ENCODE data around the gene CDH4.
"Not testable (repeated sequence)": the region's sequence is repeated elsewhere in the genome, so short reads cannot be mapped to it uniquely, and the experiment has no call there.

CDH4 gene

GRCh38 chr20:61451009-61451408 lies 198.9 kb downstream of the CDH4 start:
- no peak overlapping the region for H3K4me2 ChIP-seq (ENCODE audit: insufficient read depth, low read length)
- ATAC-seq (ENCODE audit: insufficient read depth, low read depth) = no peak
- no peak overlapping the region for H3K9ac ChIP-seq (ENCODE audit: low read depth, low read length)
- H3K36me3 ChIP-seq (ENCODE audit: insufficient read depth, low read length) = no peaks in the 10 kb centered on the region
- TF ChIP-seq CTCF (IDR thresholded peaks at IDR 0.05; ENCODE audit: borderline replicate concordance, extremely low read depth, low read length, poor library complexity, severe bottlenecking) (no peak), EZH2 (IDR thresholded peaks at IDR 0.05; ENCODE audit: borderline replicate concordance, low read depth, low read length, severe bottlenecking) (no peak)
- H3K79me2 ChIP-seq (ENCODE audit: insufficient read depth, low read length) = no peaks in the 10 kb centered on the region
- no peak overlapping the region for H3K27ac ChIP-seq (ENCODE audit: low read length)
- H2AFZ ChIP-seq (ENCODE audit: low read depth, low read length) = no peak overlapping the region
- H3K4me1 ChIP-seq (ENCODE audit: insufficient read depth, low read length) = no peaks in the 10 kb centered on the region
- no peaks in the 10 kb centered on the region for H4K20me1 ChIP-seq (ENCODE audit: insufficient read depth, low read length)
- DNase-seq = no peak
- peaks cover 9% of the 10 kb centered on the region for H3K27me3 ChIP-seq (ENCODE audit: insufficient read depth, low read length, poor library complexity)
- no peak overlapping the region for H3K4me3 ChIP-seq (ENCODE audit: low read depth in 1 of 2, low read length in 2 of 2)
- no peaks in the 10 kb centered on the region for H3K9me3 ChIP-seq (ENCODE audit: insufficient read depth, low read length, severe bottlenecking)

- Histone ChIP-seq H3K36me3 (ENCODE audit: insufficient read depth, low read length) (no peaks in the 10 kb centered on the region), H3K27me3 (ENCODE audit: insufficient read depth, low read length, poor library complexity) (peaks cover 9% of the 10 kb centered on the region), H3K4me3 (ENCODE audit: low read depth in 1 of 2, low read length in 2 of 2) (no peak overlapping the region), H3K9ac (ENCODE audit: low read depth, low read length) (no peak overlapping the region), H4K20me1 (ENCODE audit: insufficient read depth, low read length) (no peaks in the 10 kb centered on the region), H3K4me2 (ENCODE audit: insufficient read depth, low read length) (no peak overlapping the region), H3K79me2 (ENCODE audit: insufficient read depth, low read length) (no peaks in the 10 kb centered on the region), H3K9me3 (ENCODE audit: insufficient read depth, low read length, severe bottlenecking) (no peaks in the 10 kb centered on the region), H3K4me1 (ENCODE audit: insufficient read depth, low read length) (no peaks in the 10 kb centered on the region), H2AFZ (ENCODE audit: low read depth, low read length) (no peak overlapping the region), H3K27ac (ENCODE audit: low read length) (no peak overlapping the region)
- ATAC-seq (ENCODE audit: insufficient read depth, low read depth) (no peak), DNase-seq (no peak)
- no peak for TF ChIP-seq CTCF (IDR thresholded peaks at IDR 0.05; ENCODE audit: borderline replicate concordance, extremely low read depth, low read length, poor library complexity, severe bottlenecking)
- no peak for TF ChIP-seq EZH2 (IDR thresholded peaks at IDR 0.05; ENCODE audit: borderline replicate concordance, low read depth, low read length, severe bottlenecking)
Measured at GRCh38 chr20:61451953-61452352, 199.9 kb downstream of the CDH4 start.

DNA sequence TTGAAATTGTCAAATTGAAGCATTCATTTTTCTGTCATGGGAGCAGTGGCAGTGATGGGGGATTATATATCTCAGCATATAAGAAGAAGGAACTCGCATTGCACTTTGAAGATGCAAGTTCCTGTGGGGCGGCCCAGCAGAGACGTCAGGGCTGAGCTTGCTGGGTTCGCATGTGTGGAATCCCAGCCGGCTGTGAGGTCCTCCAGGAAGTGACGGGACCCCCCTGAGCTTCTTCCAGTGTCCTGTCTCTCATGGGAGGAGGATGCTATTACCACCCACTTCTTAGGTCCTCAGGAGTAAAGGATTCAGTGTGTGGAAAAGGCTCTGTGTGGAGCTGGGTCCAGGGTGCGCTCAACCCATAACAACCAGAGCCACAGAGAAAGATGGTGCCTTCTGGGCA lies 201.2 kb downstream of the CDH4 start:
- no peak overlapping the region for H3K9ac ChIP-seq (ENCODE audit: low read depth, low read length)
- H3K36me3 ChIP-seq (ENCODE audit: insufficient read depth, low read length) = no peaks in the 10 kb centered on the region
- no peak overlapping the region for H2AFZ ChIP-seq (ENCODE audit: low read depth, low read length)
- no peaks in the 10 kb centered on the region for H3K4me1 ChIP-seq (ENCODE audit: insufficient read depth, low read length)
- H3K9me3 ChIP-seq (ENCODE audit: insufficient read depth, low read length, severe bottlenecking) = no peaks in the 10 kb centered on the region
- ATAC-seq (ENCODE audit: insufficient read depth, low read depth) = no peak
- peaks cover 9% of the 10 kb centered on the region for H3K27me3 ChIP-seq (ENCODE audit: insufficient read depth, low read length, poor library complexity)
- TF ChIP-seq EZH2 (IDR thresholded peaks at IDR 0.05; ENCODE audit: borderline replicate concordance, low read depth, low read length, severe bottlenecking) (no peak), CTCF (IDR thresholded peaks at IDR 0.05; ENCODE audit: borderline replicate concordance, extremely low read depth, low read length, poor library complexity, severe bottlenecking) (no peak)
- no peaks in the 10 kb centered on the region for H4K20me1 ChIP-seq (ENCODE audit: insufficient read depth, low read length)
- H3K4me3 ChIP-seq (ENCODE audit: low read depth in 1 of 2, low read length in 2 of 2) = no peak overlapping the region
- H3K4me2 ChIP-seq (ENCODE audit: insufficient read depth, low read length) = no peak overlapping the region
- no peak for DNase-seq
- no peak overlapping the region for H3K27ac ChIP-seq (ENCODE audit: low read length)
- H3K79me2 ChIP-seq (ENCODE audit: insufficient read depth, low read length) = no peaks in the 10 kb centered on the region

DNA sequence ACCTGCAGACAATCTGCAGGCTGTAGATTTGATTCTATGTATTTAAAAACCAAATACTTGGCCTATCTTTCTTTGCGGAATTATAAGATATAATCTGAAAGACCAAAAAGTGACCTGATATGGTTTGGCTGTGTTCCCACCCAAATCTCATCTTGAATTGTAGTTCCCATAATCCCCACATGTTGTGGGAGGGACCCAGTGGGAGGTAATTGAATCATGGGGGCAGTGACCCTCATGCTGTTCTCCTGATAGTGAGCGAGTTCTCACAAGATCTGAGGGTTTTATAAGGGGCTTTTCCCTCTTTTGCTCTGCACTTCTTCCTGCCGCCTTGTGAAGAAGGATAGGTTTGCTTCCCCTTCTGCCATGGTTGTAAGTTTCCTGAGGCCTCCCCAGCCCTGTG lies 201.6 kb downstream of the CDH4 start:
- ATAC-seq (ENCODE audit: insufficient read depth, low read depth); H3K79me2 ChIP-seq (ENCODE audit: insufficient read depth, low read length); H4K20me1 ChIP-seq (ENCODE audit: insufficient read depth, low read length); H3K27me3 ChIP-seq (ENCODE audit: insufficient read depth, low read length, poor library complexity); H3K9me3 ChIP-seq (ENCODE audit: insufficient read depth, low read length, severe bottlenecking); H3K36me3 ChIP-seq (ENCODE audit: insufficient read depth, low read length); DNase-seq; H3K4me2 ChIP-seq (ENCODE audit: insufficient read depth, low read length); H3K4me3 ChIP-seq (ENCODE audit: low read depth in 1 of 2, low read length in 2 of 2); H2AFZ ChIP-seq (ENCODE audit: low read depth, low read length); H3K27ac ChIP-seq (ENCODE audit: low read length); H3K4me1 ChIP-seq (ENCODE audit: insufficient read depth, low read length); H3K9ac ChIP-seq (ENCODE audit: low read depth, low read length): not testable (repeated sequence)
